Panc1 (cell line): Measurements from ENCODE around the gene CACNA1I. TPM values are rescaled to one million over a fixed set of nuclear protein-coding genes. Genes with fewer than 3 reads are reported as not detected.

ENCODE experiments used
- ATAC-seq: fragments of 200-7000 bp; cut with Tn5 transposase; 2 replicates; pipeline ENCODE4 v1.9.1; 2020; ENCODE audit warnings: mild to moderate bottlenecking, moderate library complexity
- BruUV-seq: library from RNA; stranded (reverse); fragments of 400-500 nt; replicated peaks from 2 replicates; lab custom pipeline; 2021; lab: Mats Ljungman, UMichigan
- CTCF ChIA-PET: fragments of 300-600 bp; sonication (Branson Sonifier 250); formaldehyde crosslinking; loops from one replicate; lab custom pipeline; 2022; ENCODE audit warnings: antibody characterized with exemption; lab: Charles Lee
- POLR2A ChIA-PET: fragments of 300-600 bp; sonication (Branson Sonifier 250); formaldehyde crosslinking; loops from one replicate; lab custom pipeline; 2022; ENCODE audit warnings: antibody characterized with exemption; lab: Charles Lee
- DNase-seq: peaks from one replicate; pipeline ENCODE4 v3.0.0-alpha.2; 2010; ENCODE audit warnings: low read depth, low spot score
- H3K27ac ChIP-seq: 2 replicates; pipeline ENCODE4 v1.5.1; 2011; ENCODE audit warnings: mild to moderate bottlenecking, low read length, inconsistent platforms
- H3K27me3 ChIP-seq: fragments of 200-500 bp; sonication (Bioruptor generic); 2 replicates; pipeline ENCODE4 v1.6.0; 2014; ENCODE audit warnings: low read length, inconsistent platforms; ENCODE audit not compliant: control insufficient read depth, insufficient read depth
- H3K36me3 ChIP-seq: fragments of 200-500 bp; sonication (Bioruptor generic); 2 replicates; pipeline ENCODE4 v1.5.1; 2014; ENCODE audit warnings: inconsistent platforms, mild to moderate bottlenecking, low read length, moderate library complexity; ENCODE audit not compliant: control insufficient read depth, insufficient read depth
- H3K4me1 ChIP-seq: 2 replicates; pipeline ENCODE4 v1.5.1; 2011; ENCODE audit warnings: inconsistent platforms, mild to moderate bottlenecking, low read length, moderate library complexity; ENCODE audit not compliant: control insufficient read depth, insufficient read depth
- H3K4me3 ChIP-seq, 2 experiments: 2 replicates each; pipeline ENCODE4 v1.5.1; 2011 to 2012; ENCODE audit warnings: low read depth in 2 of 2, low read length in 2 of 2, mild to moderate bottlenecking in 2 of 2, inconsistent platforms in 1 of 2, moderate library complexity in 1 of 2
- H3K9me3 ChIP-seq: fragments of 200-500 bp; sonication (Bioruptor generic); 2 replicates; pipeline ENCODE4 v1.5.1; 2014; ENCODE audit warnings: low read depth, mild to moderate bottlenecking, inconsistent platforms, low read length, moderate library complexity; ENCODE audit not compliant: control insufficient read depth, insufficient read depth
- POLR2AphosphoS5 ChIP-seq: IDR thresholded peaks from 2 replicates; pipeline ENCODE4 v1.6.1; 2012; ENCODE audit warnings: mild to moderate bottlenecking, low read depth, low read length, moderate library complexity
- SIN3A ChIP-seq: IDR thresholded peaks from 2 replicates; pipeline ENCODE4 v1.6.1; 2012; ENCODE audit warnings: low read depth, mild to moderate bottlenecking, low read length, moderate library complexity, borderline replicate concordance; ENCODE audit not compliant: insufficient read depth
- TCF7L2 ChIP-seq: IDR thresholded peaks from 2 replicates; pipeline ENCODE4 v1.6.1; 2011; ENCODE audit warnings: mild to moderate bottlenecking, low read depth, low read length, inconsistent platforms
- in situ Hi-C: cut with HindIII; loops from 2 replicates; pipeline ENCODE4 v1.10.0; 2016; ENCODE audit warnings: low sequenced_read_pairs, low pct_unique_long_range_greater_than_20kb
- intact Hi-C: fragments of 100-400 bp; cut with micrococcal nuclease; formaldehyde crosslinking; loops from one replicate; pipeline ENCODE4 v1.10.0; 2022; ENCODE audit not compliant: unreplicated experiment
- total RNA-seq: library from RNA; stranded (reverse); gene quantifications from one replicate; pipeline ENCODE4 v1.2.1, GENCODE V29; 2021; ENCODE audit not compliant: unreplicated experiment
- TF ChIP-seq, protein P1 (sequence below): fragments of 450-650 bp; IDR thresholded peaks from 2 replicates; pipeline ENCODE4 v1.5.1; 2017; ENCODE audit warnings: mild to moderate bottlenecking
- TF ChIP-seq, protein P2 (sequence below), 2 experiments: IDR thresholded peaks; 2 replicates each; pipeline ENCODE4 v1.6.1; 2011 to 2012; ENCODE audit warnings: low read depth in 2 of 2, control low read depth in 1 of 2, low read length in 1 of 2, mild to moderate bottlenecking in 1 of 2, moderate library complexity in 1 of 2; ENCODE audit not compliant: insufficient read depth in 1 of 2

The CACNA1I gene
- total RNA-seq, 1 experiment from 2014 or later: 0.23 TPM

DNA sequence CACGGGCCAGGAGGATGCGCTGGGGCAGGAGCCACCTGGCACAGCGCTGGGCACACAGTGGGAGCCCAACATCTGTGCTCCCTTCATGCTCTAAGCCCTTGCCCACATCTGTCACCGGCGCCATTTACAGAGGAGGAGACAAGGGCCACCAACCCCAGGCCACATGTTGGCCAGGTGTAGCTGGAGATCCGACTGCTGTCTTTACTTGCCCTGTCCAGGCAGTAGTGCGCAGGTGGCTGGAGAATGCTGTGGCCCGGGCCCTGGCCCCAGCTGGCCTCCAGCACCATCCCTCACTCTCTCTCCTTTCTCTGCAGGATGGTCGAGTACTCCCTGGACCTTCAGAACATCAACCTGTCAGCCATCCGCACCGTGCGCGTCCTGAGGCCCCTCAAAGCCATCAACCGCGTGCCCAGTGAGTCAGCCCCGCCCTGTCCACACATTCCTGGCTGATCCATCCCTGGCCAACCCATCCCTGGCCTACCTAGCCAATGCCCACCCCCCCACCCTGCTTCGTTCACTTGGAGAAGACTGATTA is 48.5 kb downstream of the CACNA1I start:
- ATAC-seq: no peak
- TF ChIP-seq TCF7L2 (no peak), SIN3A (no peak), POLR2AphosphoS5 (no peak)
- TF ChIP-seq, protein P1, sequence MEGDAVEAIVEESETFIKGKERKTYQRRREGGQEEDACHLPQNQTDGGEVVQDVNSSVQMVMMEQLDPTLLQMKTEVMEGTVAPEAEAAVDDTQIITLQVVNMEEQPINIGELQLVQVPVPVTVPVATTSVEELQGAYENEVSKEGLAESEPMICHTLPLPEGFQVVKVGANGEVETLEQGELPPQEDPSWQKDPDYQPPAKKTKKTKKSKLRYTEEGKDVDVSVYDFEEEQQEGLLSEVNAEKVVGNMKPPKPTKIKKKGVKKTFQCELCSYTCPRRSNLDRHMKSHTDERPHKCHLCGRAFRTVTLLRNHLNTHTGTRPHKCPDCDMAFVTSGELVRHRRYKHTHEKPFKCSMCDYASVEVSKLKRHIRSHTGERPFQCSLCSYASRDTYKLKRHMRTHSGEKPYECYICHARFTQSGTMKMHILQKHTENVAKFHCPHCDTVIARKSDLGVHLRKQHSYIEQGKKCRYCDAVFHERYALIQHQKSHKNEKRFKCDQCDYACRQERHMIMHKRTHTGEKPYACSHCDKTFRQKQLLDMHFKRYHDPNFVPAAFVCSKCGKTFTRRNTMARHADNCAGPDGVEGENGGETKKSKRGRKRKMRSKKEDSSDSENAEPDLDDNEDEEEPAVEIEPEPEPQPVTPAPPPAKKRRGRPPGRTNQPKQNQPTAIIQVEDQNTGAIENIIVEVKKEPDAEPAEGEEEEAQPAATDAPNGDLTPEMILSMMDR: no peak
- TF ChIP-seq, protein P2, sequence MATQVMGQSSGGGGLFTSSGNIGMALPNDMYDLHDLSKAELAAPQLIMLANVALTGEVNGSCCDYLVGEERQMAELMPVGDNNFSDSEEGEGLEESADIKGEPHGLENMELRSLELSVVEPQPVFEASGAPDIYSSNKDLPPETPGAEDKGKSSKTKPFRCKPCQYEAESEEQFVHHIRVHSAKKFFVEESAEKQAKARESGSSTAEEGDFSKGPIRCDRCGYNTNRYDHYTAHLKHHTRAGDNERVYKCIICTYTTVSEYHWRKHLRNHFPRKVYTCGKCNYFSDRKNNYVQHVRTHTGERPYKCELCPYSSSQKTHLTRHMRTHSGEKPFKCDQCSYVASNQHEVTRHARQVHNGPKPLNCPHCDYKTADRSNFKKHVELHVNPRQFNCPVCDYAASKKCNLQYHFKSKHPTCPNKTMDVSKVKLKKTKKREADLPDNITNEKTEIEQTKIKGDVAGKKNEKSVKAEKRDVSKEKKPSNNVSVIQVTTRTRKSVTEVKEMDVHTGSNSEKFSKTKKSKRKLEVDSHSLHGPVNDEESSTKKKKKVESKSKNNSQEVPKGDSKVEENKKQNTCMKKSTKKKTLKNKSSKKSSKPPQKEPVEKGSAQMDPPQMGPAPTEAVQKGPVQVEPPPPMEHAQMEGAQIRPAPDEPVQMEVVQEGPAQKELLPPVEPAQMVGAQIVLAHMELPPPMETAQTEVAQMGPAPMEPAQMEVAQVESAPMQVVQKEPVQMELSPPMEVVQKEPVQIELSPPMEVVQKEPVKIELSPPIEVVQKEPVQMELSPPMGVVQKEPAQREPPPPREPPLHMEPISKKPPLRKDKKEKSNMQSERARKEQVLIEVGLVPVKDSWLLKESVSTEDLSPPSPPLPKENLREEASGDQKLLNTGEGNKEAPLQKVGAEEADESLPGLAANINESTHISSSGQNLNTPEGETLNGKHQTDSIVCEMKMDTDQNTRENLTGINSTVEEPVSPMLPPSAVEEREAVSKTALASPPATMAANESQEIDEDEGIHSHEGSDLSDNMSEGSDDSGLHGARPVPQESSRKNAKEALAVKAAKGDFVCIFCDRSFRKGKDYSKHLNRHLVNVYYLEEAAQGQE (IDR thresholded peaks at IDR 0.05; ENCODE audit: insufficient read depth in 1 of 2, low read depth in 2 of 2, low read length in 1 of 2): no peak
- Histone ChIP-seq H3K4me3 (no peak overlapping the region), H3K9me3 (no peaks in the 10 kb centered on the region), H3K27ac (no peak overlapping the region), H3K4me1 (no peaks in the 10 kb centered on the region), H3K27me3 (no peaks in the 10 kb centered on the region), H3K36me3 (no peaks in the 10 kb centered on the region)
- intact Hi-C loops: no loop called here
- no peak for DNase-seq
- in situ Hi-C loops: no loop called here
- CTCF ChIA-PET: no interaction called here
- no TSS peak for BruUV-seq
- POLR2A ChIA-PET: no interaction called here

DNA sequence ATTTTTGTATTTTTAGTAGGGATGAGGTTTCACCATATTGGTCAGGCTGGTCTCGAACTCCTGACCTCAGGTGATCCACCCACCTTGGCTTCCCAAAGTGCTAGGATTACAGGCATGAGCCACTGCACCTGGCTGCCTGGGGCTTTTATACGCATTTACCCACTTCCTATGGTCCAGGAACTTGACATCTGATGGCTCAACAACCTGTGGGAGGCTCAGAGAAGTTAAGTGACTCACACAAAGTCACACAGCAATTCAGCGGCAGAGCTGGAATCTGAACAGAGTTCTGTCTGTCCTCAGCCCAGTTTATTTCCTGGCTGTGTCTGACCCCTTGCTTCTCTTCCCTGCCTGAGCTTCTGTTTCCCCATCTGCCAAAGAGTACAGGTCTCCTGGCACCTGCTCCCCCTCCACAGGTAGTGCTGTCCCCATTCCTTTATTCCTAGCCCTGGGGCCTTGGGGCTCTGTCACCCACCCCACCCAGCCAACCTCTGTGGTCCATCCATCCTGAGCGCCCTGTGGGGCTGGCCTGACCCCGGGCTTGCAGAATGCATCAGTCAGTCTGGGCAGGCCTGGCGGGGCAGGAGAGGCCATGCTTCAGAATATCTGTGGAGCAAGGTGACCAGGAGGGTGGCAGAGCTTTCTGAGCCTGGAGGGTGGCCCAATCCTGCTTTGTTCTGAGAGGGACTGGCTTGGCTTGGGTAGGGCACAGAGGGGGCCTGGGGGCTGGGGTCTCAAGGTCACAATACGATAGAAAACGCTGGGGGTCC is 50.6 kb downstream of the CACNA1I start:
- Histone ChIP-seq H3K27me3 (no peaks in the 10 kb centered on the region), H3K9me3 (no peaks in the 10 kb centered on the region), H3K36me3 (no peaks in the 10 kb centered on the region), H3K4me1 (no peaks in the 10 kb centered on the region), H3K27ac (no peak overlapping the region), H3K4me3 (no peak overlapping the region)
- in situ Hi-C loops (no loop called here), intact Hi-C loops (no loop called here)
- TF ChIP-seq SIN3A (no peak), POLR2AphosphoS5 (no peak), TCF7L2 (no peak)
- TF ChIP-seq, protein P1: no peak
- TF ChIP-seq, protein P2 (IDR thresholded peaks at IDR 0.05; ENCODE audit: insufficient read depth in 1 of 2, low read depth in 2 of 2, low read length in 1 of 2): no peak
- ChIA-PET CTCF (no interaction called here), POLR2A (no interaction called here)
- ATAC-seq (no peak), DNase-seq (no peak)
- BruUV-seq: no TSS peak
